OCI-LY7 (cell line): Measurements from ENCODE around the gene GCLC.

Experiments
- CTCF ChIP-seq: fragments of 200-600 bp; sonication (generic); conservative IDR thresholded peaks from 2 replicates; pipeline ENCODE4 v1.5.1; 2014; ENCODE audit warnings: mild to moderate bottlenecking, antibody characterized with exemption, low read length, moderate library complexity, mixed read lengths
- EZH2phosphoT487 ChIP-seq: fragments of 200-600 bp; sonication (generic); IDR thresholded peaks from 2 replicates; pipeline ENCODE4 v1.6.1; 2018; ENCODE audit warnings: low read depth, borderline replicate concordance, mild to moderate bottlenecking, mixed run types, antibody characterized with exemption, low read length, moderate library complexity, mixed read lengths

- no peak for TF ChIP-seq EZH2phosphoT487
- no peak for TF ChIP-seq CTCF
Observed at GRCh38 chr6:53494076-53494475, 50.8 kb downstream of the GCLC start.
